HG03066 (cell line): ENCODE results near the gene CD9.

ENCODE experiments used
- ATAC-seq: cut with Tn5 transposase; IDR thresholded peaks from one replicate; pipeline ENCODE4 v1.9.1; 2021; ENCODE audit warnings: low read depth; ENCODE audit not compliant: unreplicated experiment

The CD9 gene

GRCh38 chr12:6235499-6235898 lies 35.3 kb downstream of the CD9 start:
- no peak for ATAC-seq

GRCh38 chr12:6235906-6236640 lies 35.9 kb downstream of the CD9 start:
- ATAC-seq = no peak

- no peak for ATAC-seq
Measured at GRCh38 chr12:6236641-6236940, 36.4 kb downstream of the CD9 start.

- no peak for ATAC-seq
Measured at GRCh38 chr12:6237830-6238229, 37.6 kb downstream of the CD9 start.

GRCh38 chr12:6238875-6239274 lies 38.7 kb downstream of the CD9 start:
- ATAC-seq = no peak

GRCh38 chr12:6241495-6241894 lies 41.3 kb downstream of the CD9 start:
- no peak for ATAC-seq

- no peak for ATAC-seq
Measured at GRCh38 chr12:6249580-6249979, 49.4 kb downstream of the CD9 start.

- no peak for ATAC-seq
Measured at GRCh38 chr12:6250343-6250742, 50.1 kb downstream of the CD9 start.

GRCh38 chr12:6253278-6253677 lies 53.1 kb downstream of the CD9 start:
- no peak for ATAC-seq

- no peak for ATAC-seq
Measured at GRCh38 chr12:6254491-6254890, 54.3 kb downstream of the CD9 start.

GRCh38 chr12:6257007-6257406 lies 56.8 kb downstream of the CD9 start:
- ATAC-seq = no peak

- ATAC-seq = no peak
Measured at GRCh38 chr12:6262211-6262610, 62.0 kb downstream of the CD9 start.

GRCh38 chr12:6262623-6263022 lies 62.4 kb downstream of the CD9 start:
- ATAC-seq = no peak

GRCh38 chr12:6263931-6264330 lies 63.7 kb downstream of the CD9 start:
- no peak for ATAC-seq

GRCh38 chr12:6264402-6265037 lies 64.3 kb downstream of the CD9 start:
- no peak for ATAC-seq

- no peak for ATAC-seq
Measured at GRCh38 chr12:6265038-6265405, 64.8 kb downstream of the CD9 start.

GRCh38 chr12:6266541-6266966 lies 66.4 kb downstream of the CD9 start:
- no peak for ATAC-seq

- no peak for ATAC-seq
Measured at GRCh38 chr12:6266971-6267721, 66.9 kb downstream of the CD9 start.

- ATAC-seq = no peak
Measured at GRCh38 chr12:6268484-6269157, 68.4 kb downstream of the CD9 start.

GRCh38 chr12:6269986-6270385 lies 69.8 kb downstream of the CD9 start:
- ATAC-seq = no peak

- ATAC-seq = no peak
Measured at GRCh38 chr12:6271281-6271680, 71.1 kb downstream of the CD9 start.
